Neural cell (in vitro differentiated cells): ENCODE data around the gene PAX8. TPM values are rescaled to one million over a fixed set of nuclear protein-coding genes. Genes with fewer than 3 reads are reported as not detected.
"Not testable (repeated sequence)": the region's sequence is repeated elsewhere in the genome, so short reads cannot be mapped to it uniquely, and the experiment has no call there.

ENCODE experiments used
- H2AFZ ChIP-seq: fragments of 200-600, 300-800 bp; sonication (generic), shearing (Covaris generic); 2 replicates; pipeline ENCODE4 v1.6.0; 2014; ENCODE audit warnings: low read depth, mild to moderate bottlenecking, antibody characterized with exemption, low read length, moderate library complexity
- H3F3A ChIP-seq: fragments of 200-600 bp; shearing (Covaris generic); 2 replicates; pipeline ENCODE4 v1.6.1; 2016; ENCODE audit warnings: mild to moderate bottlenecking, moderate library complexity, mixed read lengths, antibody characterized with exemption, low read length; ENCODE audit not compliant: insufficient read depth, poor library complexity, severe bottlenecking
- H3K27ac ChIP-seq: fragments of 200-600, 300-800 bp; sonication (generic), shearing (Covaris generic); 2 replicates; pipeline ENCODE4 v1.5.1; 2014; ENCODE audit warnings: mild to moderate bottlenecking, low read length, moderate library complexity
- H3K27me3 ChIP-seq: fragments of 300-800, 200-600 bp; sonication (generic), shearing (Covaris generic); 2 replicates; pipeline ENCODE4 v1.6.0; 2014; ENCODE audit warnings: mild to moderate bottlenecking, low read depth, low read length, moderate library complexity; ENCODE audit not compliant: insufficient read depth
- H3K36me3 ChIP-seq: fragments of 300-800, 200-600 bp; sonication (generic), shearing (Covaris generic); 2 replicates; pipeline ENCODE4 v1.5.1; 2014; ENCODE audit warnings: mild to moderate bottlenecking, antibody characterized with exemption, low read length, moderate library complexity; ENCODE audit not compliant: insufficient read depth
- H3K4me2 ChIP-seq: fragments of 300-800, 200-600 bp; sonication (generic), shearing (Covaris generic); 2 replicates; pipeline ENCODE4 v1.6.0; 2014; ENCODE audit warnings: mild to moderate bottlenecking, low read length
- H3K4me3 ChIP-seq: fragments of 300-800, 200-600 bp; sonication (generic), shearing (Covaris generic); 2 replicates; pipeline ENCODE4 v1.5.1; 2014; ENCODE audit warnings: mild to moderate bottlenecking, low read length, moderate library complexity
- H3K79me2 ChIP-seq: fragments of 200-600 bp; shearing (Covaris generic); replicated peaks from 2 replicates; pipeline ENCODE4 v1.6.0; 2014; ENCODE audit warnings: mild to moderate bottlenecking, low read length, moderate library complexity; ENCODE audit not compliant: insufficient read depth
- H3K9ac ChIP-seq: fragments of 300-800, 200-600 bp; sonication (generic), shearing (Covaris generic); 2 replicates; pipeline ENCODE4 v1.6.1; 2016; ENCODE audit warnings: mild to moderate bottlenecking, low read length, mixed read lengths
- H3K9me2 ChIP-seq: fragments of 200-600 bp; shearing (Covaris generic); 2 replicates; pipeline ENCODE4 v1.6.1; 2016; ENCODE audit warnings: mild to moderate bottlenecking, low read length, mixed read lengths; ENCODE audit not compliant: insufficient read depth
- H3K9me3 ChIP-seq: fragments of 200-600, 300-800 bp; sonication (generic), shearing (Covaris generic); 2 replicates; pipeline ENCODE4 v1.6.1; 2016; ENCODE audit warnings: mild to moderate bottlenecking, mixed run types, low read length, moderate library complexity, mixed read lengths
- H4K20me1 ChIP-seq: fragments of 200-600 bp; shearing (Covaris generic); 2 replicates; pipeline ENCODE4 v1.6.1; 2016; ENCODE audit warnings: mild to moderate bottlenecking, mixed run types; ENCODE audit not compliant: insufficient read depth
- REST ChIP-seq: IDR thresholded peaks from 2 replicates; pipeline ENCODE4 v1.6.1; 2012; ENCODE audit warnings: borderline replicate concordance
- SMC3 ChIP-seq: fragments of 450-650 bp; conservative IDR thresholded peaks from 2 replicates; pipeline ENCODE4 v1.6.1; 2014; ENCODE audit warnings: antibody characterized with exemption, mild to moderate bottlenecking, moderate library complexity; ENCODE audit not compliant: poor library complexity
- polyA plus RNA-seq: library from polyadenylated mRNA; depleted of rRNA; stranded (reverse); fragments of >200 nt; gene quantifications from 2 replicates; pipeline ENCODE4 v1.2.3, GENCODE V29; 2014

The PAX8 gene
- polyA plus RNA-seq, 1 donor from 2014 or later: not detected

- H3K4me2 ChIP-seq, H3K9me2 ChIP-seq, H2AFZ ChIP-seq, H4K20me1 ChIP-seq, H3K36me3 ChIP-seq, H3K9me3 ChIP-seq, H3K9ac ChIP-seq, H3F3A ChIP-seq, H3K27me3 ChIP-seq, H3K4me3 ChIP-seq, H3K27ac ChIP-seq, H3K79me2 ChIP-seq: not testable (repeated sequence)
Observed at GRCh38 chr2:113314663-113315062, 35.9 kb upstream of the PAX8 start.

- H3K9me3 ChIP-seq, H4K20me1 ChIP-seq, H3K27me3 ChIP-seq, H2AFZ ChIP-seq, H3K4me3 ChIP-seq, H3F3A ChIP-seq, H3K4me2 ChIP-seq, H3K36me3 ChIP-seq, H3K27ac ChIP-seq, H3K79me2 ChIP-seq, H3K9ac ChIP-seq, H3K9me2 ChIP-seq: not testable (repeated sequence)
Observed at GRCh38 chr2:113314176-113314575, 35.5 kb upstream of the PAX8 start.

- H3K4me2 ChIP-seq, H3F3A ChIP-seq, H3K9me3 ChIP-seq, H3K9me2 ChIP-seq, H3K27me3 ChIP-seq, H3K27ac ChIP-seq, H3K9ac ChIP-seq, H3K79me2 ChIP-seq, H3K36me3 ChIP-seq, H4K20me1 ChIP-seq, H2AFZ ChIP-seq, H3K4me3 ChIP-seq: not testable (repeated sequence)
Observed at GRCh38 chr2:113311781-113312180, 33.1 kb upstream of the PAX8 start.

- not testable (repeated sequence) for H2AFZ ChIP-seq, H3K27me3 ChIP-seq, H4K20me1 ChIP-seq, H3K4me3 ChIP-seq, H3K9me3 ChIP-seq, H3K36me3 ChIP-seq, H3K9ac ChIP-seq, H3K27ac ChIP-seq, H3K79me2 ChIP-seq, H3K9me2 ChIP-seq, H3K4me2 ChIP-seq, H3F3A ChIP-seq
Observed at GRCh38 chr2:113311191-113311590, 32.5 kb upstream of the PAX8 start.

- TF ChIP-seq SMC3: no peak
- no peak for TF ChIP-seq REST
- Histone ChIP-seq H3K4me3 (no peak overlapping the region), H3K27ac (no peak overlapping the region), H2AFZ (no peak overlapping the region), H3K9me3 (no peaks in the 10 kb centered on the region), H3K79me2 (no peaks in the 10 kb centered on the region), H3K9me2 (no peaks in the 10 kb centered on the region), H3K36me3 (no peaks in the 10 kb centered on the region), H4K20me1 (no peaks in the 10 kb centered on the region), H3K4me2 (no peak overlapping the region), H3F3A (no peaks in the 10 kb centered on the region), H3K27me3 (no peaks in the 10 kb centered on the region), H3K9ac (no peak overlapping the region)
Observed at GRCh38 chr2:113309655-113310387, 31.1 kb upstream of the PAX8 start.

GRCh38 chr2:113308784-113309183, 30.1 kb upstream of the PAX8 start:
- H3K9me2 ChIP-seq, H3K79me2 ChIP-seq, H3K27me3 ChIP-seq, H3K4me2 ChIP-seq, H3K36me3 ChIP-seq, H3K9ac ChIP-seq, H3F3A ChIP-seq, H4K20me1 ChIP-seq, H3K9me3 ChIP-seq, H3K27ac ChIP-seq, H2AFZ ChIP-seq, H3K4me3 ChIP-seq: not testable (repeated sequence)

- H3F3A ChIP-seq, H3K36me3 ChIP-seq, H3K9me2 ChIP-seq, H3K4me2 ChIP-seq, H2AFZ ChIP-seq, H3K27me3 ChIP-seq, H3K27ac ChIP-seq, H3K79me2 ChIP-seq, H3K9me3 ChIP-seq, H4K20me1 ChIP-seq, H3K4me3 ChIP-seq, H3K9ac ChIP-seq: not testable (repeated sequence)
Observed at GRCh38 chr2:113306207-113306606, 27.5 kb upstream of the PAX8 start.
